K562 (cell line): Measurements from ENCODE around the gene RSPH9. TPM values are rescaled to one million over a fixed set of nuclear protein-coding genes. Genes with fewer than 3 reads are reported as not detected.

Experiments used
- ARID2 ChIP-seq: fragments of 450-650 bp; IDR thresholded peaks from 2 replicates; pipeline ENCODE4 v1.6.1; 2017; ENCODE audit warnings: antibody characterized with exemption, mild to moderate bottlenecking
- CHD1 ChIP-seq: fragments of 200-600 bp; sonication (generic); IDR thresholded peaks from one replicate; pipeline ENCODE4 v1.6.1; 2012; ENCODE audit warnings: mild to moderate bottlenecking, moderate library complexity, low read length, inconsistent platforms
- DDX20 ChIP-seq: fragments of 450-650 bp; IDR thresholded peaks from 2 replicates; pipeline ENCODE4 v1.6.1; 2016; ENCODE audit warnings: missing genetic modification characterization, low read depth, mild to moderate bottlenecking, missing compliant biosample characterization, moderate library complexity
- ILF3 ChIP-seq: fragments of 450-650 bp; IDR thresholded peaks from 2 replicates; pipeline ENCODE4 v1.6.1; 2018; ENCODE audit warnings: antibody characterized with exemption, mild to moderate bottlenecking, moderate library complexity, borderline replicate concordance
- KAT2B ChIP-seq: IDR thresholded peaks from one replicate; pipeline ENCODE4 v1.6.1; 2012; ENCODE audit warnings: low read depth, mild to moderate bottlenecking, control low read depth, inconsistent platforms, low read length, moderate library complexity
- MYBL2 ChIP-seq, 2 experiments: fragments of 450-650 bp in 1 of 2; sonication (generic) in 1 of 2; formaldehyde crosslinking in 1 of 2; IDR thresholded peaks; 2 replicates each; pipeline versions ENCODE4 v1.6.1 to v1.8.1; 2017 to 2022; ENCODE audit warnings: borderline replicate concordance in 1 of 2, inconsistent platforms in 1 of 2, low read depth in 1 of 2, mild to moderate bottlenecking in 1 of 2, missing genetic modification reagents in 1 of 2, moderate library complexity in 1 of 2
- PHF8 ChIP-seq: fragments of 200-600 bp; sonication (generic); IDR thresholded peaks from 2 replicates; pipeline ENCODE4 v1.6.1; 2012; ENCODE audit warnings: mixed run types, mild to moderate bottlenecking, inconsistent platforms, low read length, moderate library complexity, borderline replicate concordance
- POLR3A ChIP-seq: IDR thresholded peaks from 2 replicates; pipeline ENCODE4 v1.6.1; 2011; ENCODE audit warnings: borderline replicate concordance, mild to moderate bottlenecking, moderate library complexity; ENCODE audit not compliant: insufficient read length, insufficient read depth; ENCODE audit errors: extremely low read depth
- YY1 ChIP-seq, 3 experiments: IDR thresholded peaks; 2 replicates each; pipeline ENCODE4 v1.6.1; 2011; ENCODE audit warnings: low read length in 2 of 3, mild to moderate bottlenecking in 2 of 3, moderate library complexity in 2 of 3, borderline replicate concordance in 1 of 3, control low read depth in 1 of 3, low read depth in 1 of 3; ENCODE audit not compliant: insufficient read depth in 3 of 3, insufficient replicate concordance in 2 of 3, control insufficient read depth in 1 of 3, insufficient read length in 1 of 3; ENCODE audit errors: extremely low read depth in 1 of 3
- polyA plus RNA-seq, 8 experiments: library from polyadenylated mRNA; depleted of rRNA in 4 of 8; stranded (reverse) in 5 of 8; unstranded in 3 of 8; fragments of >200 nt; fragmentation: Nextera tagmentation in 2 of 8; fragmentation: Illumina TruSeq in 1 of 8; extraction: Ambion mirVana in 2 of 8; extraction: Trizol in 1 of 8; gene quantifications; 2 replicates each; pipeline versions ENCODE4 v1.2.1 to v1.2.3, GENCODE V29; 2011 to 2014; ENCODE audit warnings: inconsistent platforms in 1 of 8, missing spikeins in 1 of 8
- total RNA-seq, 7 experiments: library from RNA; depleted of rRNA in 6 of 7; stranded (reverse); fragments of >200 nt in 6 of 7; fragmentation: Illumina TruSeq in 2 of 7; extraction: Trizol in 2 of 7; gene quantifications; 2 replicates each; pipeline versions ENCODE4 v1.2.1 to v1.2.3, GENCODE V29; 2011 to 2021; ENCODE audit warnings: low replicate concordance in 1 of 7
- TF ChIP-seq, protein P1 (sequence below): fragments of 200-600 bp; sonication (generic); IDR thresholded peaks from one replicate; pipeline ENCODE4 v1.6.1; 2012; ENCODE audit warnings: mild to moderate bottlenecking, low read depth, low read length, inconsistent platforms
- TF ChIP-seq, protein P2 (sequence below): sonication (generic); formaldehyde crosslinking; IDR thresholded peaks from 2 replicates; pipeline ENCODE4 v1.9.0; 2022; ENCODE audit warnings: mild to moderate bottlenecking, missing genetic modification reagents
- TF ChIP-seq, protein P3 (sequence below): sonication (generic); formaldehyde crosslinking; IDR thresholded peaks from 2 replicates; pipeline ENCODE4 v1.9.0; 2022; ENCODE audit warnings: mild to moderate bottlenecking, missing genetic modification reagents

RSPH9 gene
- total and polyA plus RNA-seq, 9 of the 15 experiments (the other 6 are each of a cell fraction or from before 2014, with no cell fraction given), result 0.05 to 0.60 (median 0.39) TPM; not detected in 6

DNA sequence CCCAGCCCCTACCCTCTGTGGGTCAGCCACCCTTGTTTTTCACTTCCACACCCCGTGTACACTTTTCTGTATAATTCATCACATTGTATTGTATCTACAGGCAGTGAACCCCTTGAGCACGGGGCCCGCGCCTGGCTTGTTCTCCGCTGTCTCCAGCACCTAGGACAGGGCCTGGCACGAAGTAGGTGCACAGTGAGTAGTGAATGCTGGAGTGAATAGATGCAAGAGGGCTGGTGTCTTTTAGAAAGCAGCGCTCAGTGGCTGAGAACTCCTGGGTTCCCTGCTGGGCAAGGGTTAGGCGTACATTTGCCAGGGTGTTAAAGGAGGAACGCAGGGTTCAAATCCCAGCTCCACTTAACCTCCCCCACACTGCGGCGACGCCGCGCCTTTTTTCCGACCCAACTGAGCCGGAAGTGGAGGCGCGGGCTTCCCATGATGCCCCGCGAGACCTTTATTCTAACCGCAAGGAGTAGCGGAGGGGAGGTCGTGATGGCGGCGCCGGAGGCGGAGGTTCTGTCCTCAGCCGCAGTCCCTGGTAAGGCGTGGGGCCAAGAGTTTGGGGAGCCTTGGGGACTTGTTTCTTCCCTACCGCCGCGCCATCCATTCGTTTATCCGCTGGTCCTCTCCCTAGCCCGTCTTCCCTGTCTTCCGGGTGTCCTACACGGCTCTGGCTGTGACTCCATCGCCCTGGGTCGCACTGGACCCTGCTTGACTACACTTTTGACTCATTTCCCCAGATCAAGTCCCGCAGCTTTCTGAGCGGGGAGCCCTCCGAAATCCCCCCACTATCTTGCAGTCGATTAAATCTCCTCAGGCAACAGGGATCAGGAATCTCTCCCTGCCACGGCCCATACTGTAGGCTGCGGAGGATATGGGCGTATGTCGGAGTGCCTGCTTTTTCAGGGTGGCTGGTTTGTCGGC, 9.2 kb upstream of the RSPH9 start, which contains the start of gene MAD2L1BP (continued):
- TF ChIP-seq, protein P1, sequence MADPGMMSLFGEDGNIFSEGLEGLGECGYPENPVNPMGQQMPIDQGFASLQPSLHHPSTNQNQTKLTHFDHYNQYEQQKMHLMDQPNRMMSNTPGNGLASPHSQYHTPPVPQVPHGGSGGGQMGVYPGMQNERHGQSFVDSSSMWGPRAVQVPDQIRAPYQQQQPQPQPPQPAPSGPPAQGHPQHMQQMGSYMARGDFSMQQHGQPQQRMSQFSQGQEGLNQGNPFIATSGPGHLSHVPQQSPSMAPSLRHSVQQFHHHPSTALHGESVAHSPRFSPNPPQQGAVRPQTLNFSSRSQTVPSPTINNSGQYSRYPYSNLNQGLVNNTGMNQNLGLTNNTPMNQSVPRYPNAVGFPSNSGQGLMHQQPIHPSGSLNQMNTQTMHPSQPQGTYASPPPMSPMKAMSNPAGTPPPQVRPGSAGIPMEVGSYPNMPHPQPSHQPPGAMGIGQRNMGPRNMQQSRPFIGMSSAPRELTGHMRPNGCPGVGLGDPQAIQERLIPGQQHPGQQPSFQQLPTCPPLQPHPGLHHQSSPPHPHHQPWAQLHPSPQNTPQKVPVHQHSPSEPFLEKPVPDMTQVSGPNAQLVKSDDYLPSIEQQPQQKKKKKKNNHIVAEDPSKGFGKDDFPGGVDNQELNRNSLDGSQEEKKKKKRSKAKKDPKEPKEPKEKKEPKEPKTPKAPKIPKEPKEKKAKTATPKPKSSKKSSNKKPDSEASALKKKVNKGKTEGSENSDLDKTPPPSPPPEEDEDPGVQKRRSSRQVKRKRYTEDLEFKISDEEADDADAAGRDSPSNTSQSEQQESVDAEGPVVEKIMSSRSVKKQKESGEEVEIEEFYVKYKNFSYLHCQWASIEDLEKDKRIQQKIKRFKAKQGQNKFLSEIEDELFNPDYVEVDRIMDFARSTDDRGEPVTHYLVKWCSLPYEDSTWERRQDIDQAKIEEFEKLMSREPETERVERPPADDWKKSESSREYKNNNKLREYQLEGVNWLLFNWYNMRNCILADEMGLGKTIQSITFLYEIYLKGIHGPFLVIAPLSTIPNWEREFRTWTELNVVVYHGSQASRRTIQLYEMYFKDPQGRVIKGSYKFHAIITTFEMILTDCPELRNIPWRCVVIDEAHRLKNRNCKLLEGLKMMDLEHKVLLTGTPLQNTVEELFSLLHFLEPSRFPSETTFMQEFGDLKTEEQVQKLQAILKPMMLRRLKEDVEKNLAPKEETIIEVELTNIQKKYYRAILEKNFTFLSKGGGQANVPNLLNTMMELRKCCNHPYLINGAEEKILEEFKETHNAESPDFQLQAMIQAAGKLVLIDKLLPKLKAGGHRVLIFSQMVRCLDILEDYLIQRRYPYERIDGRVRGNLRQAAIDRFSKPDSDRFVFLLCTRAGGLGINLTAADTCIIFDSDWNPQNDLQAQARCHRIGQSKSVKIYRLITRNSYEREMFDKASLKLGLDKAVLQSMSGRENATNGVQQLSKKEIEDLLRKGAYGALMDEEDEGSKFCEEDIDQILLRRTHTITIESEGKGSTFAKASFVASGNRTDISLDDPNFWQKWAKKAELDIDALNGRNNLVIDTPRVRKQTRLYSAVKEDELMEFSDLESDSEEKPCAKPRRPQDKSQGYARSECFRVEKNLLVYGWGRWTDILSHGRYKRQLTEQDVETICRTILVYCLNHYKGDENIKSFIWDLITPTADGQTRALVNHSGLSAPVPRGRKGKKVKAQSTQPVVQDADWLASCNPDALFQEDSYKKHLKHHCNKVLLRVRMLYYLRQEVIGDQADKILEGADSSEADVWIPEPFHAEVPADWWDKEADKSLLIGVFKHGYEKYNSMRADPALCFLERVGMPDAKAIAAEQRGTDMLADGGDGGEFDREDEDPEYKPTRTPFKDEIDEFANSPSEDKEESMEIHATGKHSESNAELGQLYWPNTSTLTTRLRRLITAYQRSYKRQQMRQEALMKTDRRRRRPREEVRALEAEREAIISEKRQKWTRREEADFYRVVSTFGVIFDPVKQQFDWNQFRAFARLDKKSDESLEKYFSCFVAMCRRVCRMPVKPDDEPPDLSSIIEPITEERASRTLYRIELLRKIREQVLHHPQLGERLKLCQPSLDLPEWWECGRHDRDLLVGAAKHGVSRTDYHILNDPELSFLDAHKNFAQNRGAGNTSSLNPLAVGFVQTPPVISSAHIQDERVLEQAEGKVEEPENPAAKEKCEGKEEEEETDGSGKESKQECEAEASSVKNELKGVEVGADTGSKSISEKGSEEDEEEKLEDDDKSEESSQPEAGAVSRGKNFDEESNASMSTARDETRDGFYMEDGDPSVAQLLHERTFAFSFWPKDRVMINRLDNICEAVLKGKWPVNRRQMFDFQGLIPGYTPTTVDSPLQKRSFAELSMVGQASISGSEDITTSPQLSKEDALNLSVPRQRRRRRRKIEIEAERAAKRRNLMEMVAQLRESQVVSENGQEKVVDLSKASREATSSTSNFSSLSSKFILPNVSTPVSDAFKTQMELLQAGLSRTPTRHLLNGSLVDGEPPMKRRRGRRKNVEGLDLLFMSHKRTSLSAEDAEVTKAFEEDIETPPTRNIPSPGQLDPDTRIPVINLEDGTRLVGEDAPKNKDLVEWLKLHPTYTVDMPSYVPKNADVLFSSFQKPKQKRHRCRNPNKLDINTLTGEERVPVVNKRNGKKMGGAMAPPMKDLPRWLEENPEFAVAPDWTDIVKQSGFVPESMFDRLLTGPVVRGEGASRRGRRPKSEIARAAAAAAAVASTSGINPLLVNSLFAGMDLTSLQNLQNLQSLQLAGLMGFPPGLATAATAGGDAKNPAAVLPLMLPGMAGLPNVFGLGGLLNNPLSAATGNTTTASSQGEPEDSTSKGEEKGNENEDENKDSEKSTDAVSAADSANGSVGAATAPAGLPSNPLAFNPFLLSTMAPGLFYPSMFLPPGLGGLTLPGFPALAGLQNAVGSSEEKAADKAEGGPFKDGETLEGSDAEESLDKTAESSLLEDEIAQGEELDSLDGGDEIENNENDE, result no peak
- TF ChIP-seq, protein P2, sequence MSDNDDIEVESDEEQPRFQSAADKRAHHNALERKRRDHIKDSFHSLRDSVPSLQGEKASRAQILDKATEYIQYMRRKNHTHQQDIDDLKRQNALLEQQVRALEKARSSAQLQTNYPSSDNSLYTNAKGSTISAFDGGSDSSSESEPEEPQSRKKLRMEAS (CRISPR knock-in tag), result peak; percentile 56; the same call in 1 of the 2 replicates
- TF ChIP-seq CHD1 (peak; percentile 81), PHF8 (peak; percentile 99), YY1 (IDR thresholded peaks at IDR 0.05; ENCODE audit: borderline replicate concordance in 1 of 3, control insufficient read depth in 1 of 3, extremely low read depth in 1 of 3, insufficient read depth in 3 of 3, insufficient read length in 1 of 3, insufficient replicate concordance in 2 of 3, low read depth in 1 of 3, low read length in 2 of 3) (peak; percentile 57 to 96 (median 90)), ILF3 (no peak), ARID2 (no peak; the same call in 1 of the 2 replicates), MYBL2 (IDR thresholded peaks at IDR 0.05; ENCODE audit: low read depth) (no peak; the same call in 1 of the 2 replicates), MYBL2 (CRISPR knock-in tag; IDR thresholded peaks at IDR 0.05; ENCODE audit: borderline replicate concordance) (no peak), POLR3A (no peak), DDX20 (tag) (no peak), KAT2B (no peak)
- TF ChIP-seq, protein P3, sequence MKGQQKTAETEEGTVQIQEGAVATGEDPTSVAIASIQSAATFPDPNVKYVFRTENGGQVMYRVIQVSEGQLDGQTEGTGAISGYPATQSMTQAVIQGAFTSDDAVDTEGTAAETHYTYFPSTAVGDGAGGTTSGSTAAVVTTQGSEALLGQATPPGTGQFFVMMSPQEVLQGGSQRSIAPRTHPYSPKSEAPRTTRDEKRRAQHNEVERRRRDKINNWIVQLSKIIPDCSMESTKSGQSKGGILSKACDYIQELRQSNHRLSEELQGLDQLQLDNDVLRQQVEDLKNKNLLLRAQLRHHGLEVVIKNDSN (CRISPR knock-in tag), result no peak
